HFF-Myc (cell line): ENCODE measurements around the gene AURKB.

ENCODE experiments used
- DNase-seq: peaks from one replicate; pipeline ENCODE4 v3.0.0-alpha.2; 2011; ENCODE audit warnings: low read depth; ENCODE audit errors: extremely low read depth
- H3K4me3 ChIP-seq: replicated peaks from 2 replicates; pipeline ENCODE4 v1.5.1; 2011; ENCODE audit warnings: low read depth, mild to moderate bottlenecking, control low read depth, low read length
- CTCF ChIP-seq: IDR thresholded peaks from 2 replicates; pipeline ENCODE4 v1.5.1; 2012; ENCODE audit warnings: mild to moderate bottlenecking, low read depth, low read length, control low read depth; ENCODE audit errors: missing control alignments

AURKB gene

GRCh38 chr17:8249621-8250500, 39.5 kb upstream of the AURKB start:
- no peak for TF ChIP-seq CTCF
- no peak for DNase-seq
- H3K4me3 ChIP-seq: peak overlapping the region; percentile 88

DNA sequence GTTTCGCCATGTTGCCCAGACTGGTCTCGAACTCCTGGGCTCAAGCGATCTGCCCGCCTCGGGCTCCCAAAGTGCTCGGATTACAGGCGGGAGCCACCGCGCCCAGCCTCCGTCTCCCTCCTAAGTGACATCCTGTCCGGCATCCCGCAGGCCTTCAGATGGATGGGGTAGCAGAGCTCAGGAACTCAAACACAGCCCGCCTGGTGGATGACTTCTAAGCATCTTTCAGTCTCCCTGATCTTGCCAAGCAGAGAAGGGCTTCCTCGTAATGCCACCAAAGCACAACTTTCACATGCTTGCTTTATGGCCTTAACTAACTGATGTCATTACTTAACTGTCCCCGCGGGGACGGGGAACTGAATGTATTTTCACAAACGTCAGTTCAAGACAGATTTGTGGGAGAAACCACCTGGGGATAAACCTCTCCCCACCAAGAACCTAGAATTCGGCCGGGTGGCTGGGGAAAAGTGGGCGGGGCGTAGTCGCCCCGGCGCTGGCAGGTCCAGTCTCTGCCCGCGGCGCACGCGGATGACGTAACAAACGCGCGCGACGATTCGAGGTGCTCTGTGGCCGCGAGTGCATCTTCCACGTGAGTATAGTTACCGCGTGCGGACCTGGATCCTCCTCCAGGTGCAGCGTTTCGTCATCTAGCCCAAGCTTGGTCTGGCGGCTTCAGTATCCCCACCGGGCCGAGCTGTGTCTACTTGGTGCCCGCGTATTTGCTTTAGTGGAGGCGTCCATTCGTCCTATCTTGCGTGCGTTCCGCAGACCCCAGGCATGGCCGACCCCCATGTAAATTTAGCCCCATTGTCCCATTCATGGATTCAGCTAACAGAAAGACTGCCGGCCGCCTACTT, 38.6 kb upstream of the AURKB start, which contains the start of gene PFAS:
TSS of gene PFAS (plus strand) at position 539 of the 857 bp plus-strand sequence. CDS start 4,649 bp downstream, outside the sequence.
- no peak for TF ChIP-seq CTCF
- peak; percentile 63 for DNase-seq
- peak within 1 kb of the TSS; percentile 88 for H3K4me3 ChIP-seq

GRCh38 chr17:8244768-8245167, 34.4 kb upstream of the AURKB start:
- no peak for TF ChIP-seq CTCF
- no peak for DNase-seq
- no peak overlapping the region for H3K4me3 ChIP-seq

DNA sequence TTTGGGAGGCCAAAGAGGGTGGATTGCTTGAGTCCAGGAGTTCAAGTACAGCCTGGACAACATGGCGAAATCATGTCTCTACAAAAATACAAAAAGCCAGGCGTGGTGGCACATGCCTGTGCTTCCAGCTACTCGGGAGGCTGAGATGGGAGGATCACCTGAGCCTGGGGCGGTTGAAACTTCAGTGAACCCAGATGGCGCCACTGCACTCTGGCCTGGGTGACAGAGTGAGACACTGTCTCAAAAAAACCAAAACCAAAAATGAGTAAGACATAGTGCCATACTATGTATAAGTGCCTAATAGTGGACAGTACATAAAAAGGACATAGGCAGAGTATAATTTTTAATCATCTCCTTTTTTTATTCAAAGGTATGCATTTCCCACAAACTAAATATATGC, 33.5 kb upstream of the AURKB start:
- TF ChIP-seq CTCF: no peak
- DNase-seq: no peak
- H3K4me3 ChIP-seq: no peak overlapping the region

GRCh38 chr17:8237886-8238285, 27.5 kb upstream of the AURKB start:
- H3K4me3 ChIP-seq: no peak overlapping the region
- no peak for TF ChIP-seq CTCF
- no peak for DNase-seq

DNA sequence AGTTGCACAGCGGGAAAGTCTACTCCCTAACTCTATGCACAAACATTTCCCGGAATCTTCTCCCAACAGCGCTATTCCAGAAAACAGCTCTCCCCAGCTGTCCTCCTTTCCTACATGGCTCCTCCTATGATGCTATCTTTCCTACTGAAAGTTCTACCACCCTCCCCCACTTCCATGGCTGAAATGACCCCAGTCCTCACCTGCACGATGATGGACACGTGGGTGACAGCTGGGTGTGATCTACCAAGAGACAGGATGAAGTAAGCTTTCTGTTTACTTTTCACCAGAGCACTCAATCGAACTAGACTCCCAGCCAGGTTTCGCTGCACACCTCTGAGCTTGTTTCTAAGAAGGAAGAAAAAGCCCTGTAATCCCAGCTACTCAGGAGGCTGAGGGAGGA, 26.8 kb upstream of the AURKB start:
- no peak for TF ChIP-seq CTCF
- no peak for DNase-seq
- no peak overlapping the region for H3K4me3 ChIP-seq
